Measurements from ENCODE around the gene JADE2.

DNA sequence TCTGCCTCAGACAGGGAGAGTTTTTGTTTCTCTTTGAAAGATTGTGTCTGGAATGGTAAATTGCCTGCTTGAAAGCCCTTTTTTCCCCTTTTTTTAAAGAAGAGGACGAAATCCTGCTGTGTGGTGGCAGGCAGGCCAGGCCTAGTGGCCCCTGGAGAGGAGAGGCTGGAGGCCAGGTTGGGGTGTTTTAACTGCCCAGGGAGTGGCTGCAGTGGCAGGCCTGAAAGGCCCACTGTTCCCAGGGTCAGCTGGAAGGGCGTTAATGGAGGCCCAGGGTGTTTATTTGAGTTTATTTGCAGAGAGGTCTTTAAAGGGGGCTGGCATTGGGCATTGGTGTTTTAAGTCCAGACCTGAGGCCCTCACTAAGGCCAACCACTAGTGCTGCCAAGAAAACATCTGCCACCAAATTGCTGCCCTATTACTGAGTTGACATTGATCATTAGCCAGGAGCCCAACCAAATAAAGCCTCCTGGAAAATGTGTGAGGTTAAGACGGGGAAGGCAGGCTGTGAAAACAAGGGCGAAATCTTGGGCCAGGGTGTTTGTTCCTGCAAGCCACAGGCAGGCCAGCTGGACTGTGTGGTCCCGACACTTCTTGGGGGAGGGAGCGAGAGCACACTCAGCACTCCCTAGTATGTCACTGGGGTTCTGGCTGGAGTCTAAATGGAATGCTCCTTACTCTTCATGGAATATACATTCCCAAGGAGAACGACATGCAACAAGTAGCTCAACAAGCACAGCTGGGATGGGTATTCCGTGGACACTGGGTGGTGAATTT, 5.0 kb downstream of the JADE2 start:
- TF ChIP-seq, protein P1, sequence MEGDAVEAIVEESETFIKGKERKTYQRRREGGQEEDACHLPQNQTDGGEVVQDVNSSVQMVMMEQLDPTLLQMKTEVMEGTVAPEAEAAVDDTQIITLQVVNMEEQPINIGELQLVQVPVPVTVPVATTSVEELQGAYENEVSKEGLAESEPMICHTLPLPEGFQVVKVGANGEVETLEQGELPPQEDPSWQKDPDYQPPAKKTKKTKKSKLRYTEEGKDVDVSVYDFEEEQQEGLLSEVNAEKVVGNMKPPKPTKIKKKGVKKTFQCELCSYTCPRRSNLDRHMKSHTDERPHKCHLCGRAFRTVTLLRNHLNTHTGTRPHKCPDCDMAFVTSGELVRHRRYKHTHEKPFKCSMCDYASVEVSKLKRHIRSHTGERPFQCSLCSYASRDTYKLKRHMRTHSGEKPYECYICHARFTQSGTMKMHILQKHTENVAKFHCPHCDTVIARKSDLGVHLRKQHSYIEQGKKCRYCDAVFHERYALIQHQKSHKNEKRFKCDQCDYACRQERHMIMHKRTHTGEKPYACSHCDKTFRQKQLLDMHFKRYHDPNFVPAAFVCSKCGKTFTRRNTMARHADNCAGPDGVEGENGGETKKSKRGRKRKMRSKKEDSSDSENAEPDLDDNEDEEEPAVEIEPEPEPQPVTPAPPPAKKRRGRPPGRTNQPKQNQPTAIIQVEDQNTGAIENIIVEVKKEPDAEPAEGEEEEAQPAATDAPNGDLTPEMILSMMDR (IDR thresholded peaks at IDR 0.05) = no peak
- TF ChIP-seq POLR2AphosphoS5 (IDR thresholded peaks at IDR 0.05) (no peak), POLR2A (IDR thresholded peaks at IDR 0.05) (no peak)

All from sigmoid colon (tissue), 4 donors.